BE2C (cell line): Measurements from ENCODE around the gene TBC1D8.

ENCODE experiments used
- DNase-seq: peaks from one replicate; pipeline ENCODE4 v3.0.0-alpha.2; 2020
- H3K27me3 ChIP-seq: fragments of 250-450 bp; sonication (Bioruptor Pico); 2 replicates; pipeline ENCODE4 v1.5.1; 2020; ENCODE audit warnings: mild to moderate bottlenecking
- H3K36me3 ChIP-seq: fragments of 250-450 bp; sonication (Bioruptor Pico); 2 replicates; pipeline ENCODE4 v1.5.1; 2020; ENCODE audit warnings: mild to moderate bottlenecking
- H3K4me1 ChIP-seq: fragments of 250-450 bp; sonication (Bioruptor Pico); 2 replicates; pipeline ENCODE4 v1.5.1; 2020
- H3K4me3 ChIP-seq: 2 replicates; pipeline ENCODE4 v1.5.1; 2011; ENCODE audit warnings: low read depth, low read length
- H3K9me3 ChIP-seq: fragments of 250-450 bp; sonication (Bioruptor Pico); 2 replicates; pipeline ENCODE4 v1.5.1; 2020
- TF ChIP-seq, protein P1 (sequence below): IDR thresholded peaks from 2 replicates; pipeline ENCODE4 v1.5.1; 2012; ENCODE audit warnings: mild to moderate bottlenecking, low read depth, low read length

TBC1D8 gene

GRCh38 chr2:101146535-101146934, 4.6 kb downstream of the TBC1D8 start:
- Histone ChIP-seq H3K9me3 (no peaks in the 10 kb centered on the region), H3K4me3 (no peak overlapping the region), H3K4me1 (no peaks in the 10 kb centered on the region), H3K27me3 (no peaks in the 10 kb centered on the region), H3K36me3 (no peaks in the 10 kb centered on the region)
- TF ChIP-seq, protein P1, sequence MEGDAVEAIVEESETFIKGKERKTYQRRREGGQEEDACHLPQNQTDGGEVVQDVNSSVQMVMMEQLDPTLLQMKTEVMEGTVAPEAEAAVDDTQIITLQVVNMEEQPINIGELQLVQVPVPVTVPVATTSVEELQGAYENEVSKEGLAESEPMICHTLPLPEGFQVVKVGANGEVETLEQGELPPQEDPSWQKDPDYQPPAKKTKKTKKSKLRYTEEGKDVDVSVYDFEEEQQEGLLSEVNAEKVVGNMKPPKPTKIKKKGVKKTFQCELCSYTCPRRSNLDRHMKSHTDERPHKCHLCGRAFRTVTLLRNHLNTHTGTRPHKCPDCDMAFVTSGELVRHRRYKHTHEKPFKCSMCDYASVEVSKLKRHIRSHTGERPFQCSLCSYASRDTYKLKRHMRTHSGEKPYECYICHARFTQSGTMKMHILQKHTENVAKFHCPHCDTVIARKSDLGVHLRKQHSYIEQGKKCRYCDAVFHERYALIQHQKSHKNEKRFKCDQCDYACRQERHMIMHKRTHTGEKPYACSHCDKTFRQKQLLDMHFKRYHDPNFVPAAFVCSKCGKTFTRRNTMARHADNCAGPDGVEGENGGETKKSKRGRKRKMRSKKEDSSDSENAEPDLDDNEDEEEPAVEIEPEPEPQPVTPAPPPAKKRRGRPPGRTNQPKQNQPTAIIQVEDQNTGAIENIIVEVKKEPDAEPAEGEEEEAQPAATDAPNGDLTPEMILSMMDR: no peak
- DNase-seq: no peak

GRCh38 chr2:101145406-101145805, 5.8 kb downstream of the TBC1D8 start:
- H3K9me3 ChIP-seq: no peaks in the 10 kb centered on the region
- TF ChIP-seq, protein P1: no peak
- no peaks in the 10 kb centered on the region for H3K4me1 ChIP-seq
- no peak for DNase-seq
- H3K36me3 ChIP-seq: no peaks in the 10 kb centered on the region
- no peak overlapping the region for H3K4me3 ChIP-seq
- H3K27me3 ChIP-seq: no peaks in the 10 kb centered on the region

DNA sequence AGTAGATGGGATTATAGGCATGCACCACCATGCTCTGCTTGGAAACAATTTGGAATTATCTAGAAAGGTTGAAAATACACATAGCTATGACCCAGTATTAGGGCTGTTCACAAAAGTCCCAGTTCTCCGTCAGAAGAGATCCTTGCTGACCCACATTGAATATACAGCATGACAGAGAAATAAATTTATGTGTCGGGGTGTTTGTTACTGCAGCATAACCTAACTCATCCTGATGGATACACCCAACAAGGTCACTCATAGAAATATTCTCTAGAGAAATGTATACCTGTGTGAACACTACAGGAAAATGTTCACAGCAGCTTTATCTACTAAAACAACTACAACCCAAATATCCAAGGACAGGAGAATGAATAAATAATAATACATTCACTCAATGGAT, 9.0 kb downstream of the TBC1D8 start:
- H3K36me3 ChIP-seq: no peaks in the 10 kb centered on the region
- H3K4me3 ChIP-seq: no peak overlapping the region
- H3K4me1 ChIP-seq: no peaks in the 10 kb centered on the region
- no peaks in the 10 kb centered on the region for H3K27me3 ChIP-seq
- TF ChIP-seq, protein P1: no peak
- H3K9me3 ChIP-seq: no peaks in the 10 kb centered on the region
- no peak for DNase-seq

DNA sequence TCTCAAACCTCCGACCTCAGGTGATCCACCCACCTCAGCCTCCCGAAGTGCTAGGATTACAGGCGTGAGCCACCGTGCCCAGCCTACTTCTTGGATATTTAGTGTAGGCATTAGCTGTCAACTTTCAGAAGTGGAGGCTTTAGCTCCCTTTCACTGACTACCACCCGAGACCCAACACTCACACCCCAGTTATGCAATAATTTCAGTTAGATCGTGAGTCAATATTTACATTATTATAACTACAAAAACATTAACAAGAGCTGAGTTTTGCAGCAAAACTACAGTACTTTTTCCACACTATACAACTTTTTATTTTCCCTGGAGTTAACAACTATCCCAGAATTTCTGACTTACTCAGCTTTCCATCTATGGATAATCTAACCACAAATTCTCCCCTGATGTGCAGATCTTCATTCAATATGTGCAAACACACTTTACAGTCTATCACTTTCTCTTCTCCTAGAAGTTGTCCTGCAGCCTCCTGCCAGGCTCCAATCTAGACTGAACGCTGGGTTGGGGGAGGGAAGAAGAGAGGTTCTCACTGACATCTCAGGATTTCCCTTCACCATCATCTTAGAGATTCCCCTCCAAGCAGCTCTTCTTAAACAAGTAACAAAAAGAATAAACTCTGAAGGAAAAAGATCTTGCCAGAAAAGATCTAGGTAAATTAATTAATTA, 10.1 kb downstream of the TBC1D8 start:
- Histone ChIP-seq H3K27me3 (no peaks in the 10 kb centered on the region), H3K9me3 (no peaks in the 10 kb centered on the region), H3K4me3 (no peak overlapping the region), H3K4me1 (no peaks in the 10 kb centered on the region), H3K36me3 (no peaks in the 10 kb centered on the region)
- DNase-seq: no peak
- TF ChIP-seq, protein P1: no peak

GRCh38 chr2:101140237-101140636, 10.9 kb downstream of the TBC1D8 start:
- Histone ChIP-seq H3K36me3 (no peaks in the 10 kb centered on the region), H3K27me3 (no peaks in the 10 kb centered on the region), H3K4me3 (no peak overlapping the region), H3K9me3 (no peaks in the 10 kb centered on the region), H3K4me1 (no peaks in the 10 kb centered on the region)
- DNase-seq: no peak
- TF ChIP-seq, protein P1: no peak

GRCh38 chr2:101139495-101139894, 11.7 kb downstream of the TBC1D8 start:
- DNase-seq: no peak
- H3K4me1 ChIP-seq: no peaks in the 10 kb centered on the region
- no peaks in the 10 kb centered on the region for H3K9me3 ChIP-seq
- H3K36me3 ChIP-seq: no peaks in the 10 kb centered on the region
- no peaks in the 10 kb centered on the region for H3K27me3 ChIP-seq
- no peak overlapping the region for H3K4me3 ChIP-seq
- TF ChIP-seq, protein P1: no peak
